ENCODE measurements around the gene NAGLU. TPM values are rescaled to one million over a fixed set of nuclear protein-coding genes. Genes with fewer than 3 reads are reported as not detected.

The NAGLU gene
- total and polyA plus RNA-seq, 11 donors = 8.4 to 22.0 (median 12.5) TPM

- peaks cover 0 to 92% (median 73%) of the 10 kb centered on the region in 9 donors for H3K36me3 ChIP-seq
- ATAC-seq = no peak
Measured at GRCh38 chr17:42590886-42591285, 54.8 kb downstream of the NAGLU start.

GRCh38 chr17:42591411-42591810 is 55.4 kb downstream of the NAGLU start:
- Histone ChIP-seq H3K4me3 (no peak overlapping the region), H3K27ac (peak overlapping the region in 1 of 12 donors; percentile 54), H3K36me3 (peaks cover 0 to 92% (median 73%) of the 10 kb centered on the region in 9 donors), H3K4me1 (peaks cover 0 to 19% (median 3%) of the 10 kb centered on the region in 12 donors), H3K27me3 (no peaks in the 10 kb centered on the region), H3K9me3 (no peaks in the 10 kb centered on the region)
- ATAC-seq = no peak
- TF ChIP-seq POLR2A (IDR thresholded peaks at IDR 0.05) = no peak
- no peak for TF ChIP-seq CTCF (IDR thresholded peaks at IDR 0.05)
- 93 to 95% (median 94%) methylated on average over 9 of the region's 9 CpGs for WGBS, 4 donors
- peak in 1 of 5 donors; percentile 16 for DNase-seq
- intact Hi-C loops (cut with DNase I) = no loop called here

More at GRCh38 chr17:42590886-42591285, 54.8 kb downstream of the NAGLU start:
- H3K4me1 ChIP-seq = peaks cover 0 to 24% (median 5%) of the 10 kb centered on the region in 12 donors
- H3K4me3 ChIP-seq = no peak overlapping the region
- H3K27me3 ChIP-seq = no peaks in the 10 kb centered on the region
- H3K9me3 ChIP-seq = no peaks in the 10 kb centered on the region
- TF ChIP-seq CTCF (IDR thresholded peaks at IDR 0.05) (no peak), POLR2A (IDR thresholded peaks at IDR 0.05) (no peak)
- H3K27ac ChIP-seq = peak overlapping the region in 1 of 12 donors; percentile 54
- intact Hi-C loops (cut with DNase I) = no loop called here
- DNase-seq = no peak
- WGBS, 4 donors = 76 to 96% (median 85%) methylated on average over 2 of the region's 2 CpGs

Small RNA genes within 50 kb of the gene (microRNA-seq; reads per million reads assigned to microRNA genes)
- gene MIR5010 (2.3 to 8.3 (median 5.3) reads per million in 4 donors), gene MIR548AT (0 to 0.32 (median 0.10) reads per million in 4 donors)

Other genes starting within 250 kb of the NAGLU start
- 10 to 100 TPM in 8 of 9 donors, 1 to 10 TPM in 1; 7.5 to 44.0 (median 15.7) TPM for gene STAT5A, start 247.7 kb upstream of the NAGLU start, total RNA-seq
- 1 to 10 TPM; 4.9 to 9.0 TPM for gene STAT5A, start 247.7 kb upstream of the NAGLU start, polyA plus RNA-seq
- gene STAT3, start 147.8 kb upstream of the NAGLU start, total RNA-seq = 100 to 1,000 TPM; 111 to 614 (median 148) TPM
- 100 to 1,000 TPM in 1 of 2 donors, 10 to 100 TPM in 1; 36.0 to 152 TPM for gene STAT3, start 147.8 kb upstream of the NAGLU start, polyA plus RNA-seq
- gene CAVIN1, start 113.0 kb upstream of the NAGLU start, total RNA-seq = 100 to 1,000 TPM; 195 to 318 (median 253) TPM
- gene CAVIN1, start 113.0 kb upstream of the NAGLU start, polyA plus RNA-seq = 100 to 1,000 TPM; 140 to 281 TPM
- gene ATP6V0A1, start 77.4 kb upstream of the NAGLU start, total RNA-seq = 10 to 100 TPM; 30.3 to 65.9 (median 35.9) TPM
- 10 to 100 TPM; 24.3 to 40.6 TPM for gene ATP6V0A1, start 77.4 kb upstream of the NAGLU start, polyA plus RNA-seq
- gene HSD17B1, start 16.7 kb downstream of the NAGLU start, total RNA-seq = 1 to 10 TPM in 3 of 9 donors, under 1 TPM in 5, not detected in 1; 0.32 to 1.7 (median 0.97) TPM
- 1 to 10 TPM; 1.2 to 1.8 TPM for gene HSD17B1, start 16.7 kb downstream of the NAGLU start, polyA plus RNA-seq
- gene COASY, start 25.9 kb downstream of the NAGLU start, total RNA-seq = 10 to 100 TPM; 24.3 to 50.4 (median 33.2) TPM
- gene COASY, start 25.9 kb downstream of the NAGLU start, polyA plus RNA-seq = 10 to 100 TPM; 37.5 to 59.1 TPM
- gene MLX, start 30.9 kb downstream of the NAGLU start, total RNA-seq = 10 to 100 TPM; 48.1 to 76.2 (median 57.9) TPM
- gene MLX, start 30.9 kb downstream of the NAGLU start, polyA plus RNA-seq = 10 to 100 TPM; 53.1 to 71.7 TPM
- gene PSMC3IP, start 41.5 kb downstream of the NAGLU start, total RNA-seq = 1 to 10 TPM in 7 of 9 donors, under 1 TPM in 2; 0.71 to 4.1 (median 2.0) TPM
- 1 to 10 TPM; 2.1 to 2.9 TPM for gene PSMC3IP, start 41.5 kb downstream of the NAGLU start, polyA plus RNA-seq
- 10 to 100 TPM; 21.3 to 39.0 (median 28.3) TPM for gene RETREG3, start 73.1 kb downstream of the NAGLU start, total RNA-seq
- gene RETREG3, start 73.1 kb downstream of the NAGLU start, polyA plus RNA-seq = 10 to 100 TPM; 12.2 to 16.8 TPM
- 10 to 100 TPM; 31.5 to 80.1 (median 49.3) TPM for gene TUBG1, start 73.4 kb downstream of the NAGLU start, total RNA-seq
- 100 to 1,000 TPM in 1 of 2 donors, 10 to 100 TPM in 1; 46.4 to 112 TPM for gene TUBG1, start 73.4 kb downstream of the NAGLU start, polyA plus RNA-seq
- 10 to 100 TPM; 11.0 to 28.2 (median 16.7) TPM for gene TUBG2, start 123.0 kb downstream of the NAGLU start, total RNA-seq
- 10 to 100 TPM in 1 of 2 donors, 1 to 10 TPM in 1; 8.6 to 15.3 TPM for gene TUBG2, start 123.0 kb downstream of the NAGLU start, polyA plus RNA-seq
- 10 to 100 TPM; 17.8 to 25.9 (median 23.6) TPM for gene PLEKHH3, start 140.8 kb downstream of the NAGLU start, total RNA-seq
- gene PLEKHH3, start 140.8 kb downstream of the NAGLU start, polyA plus RNA-seq = 10 to 100 TPM; 19.5 to 19.9 TPM
- gene CCR10, start 145.6 kb downstream of the NAGLU start, total RNA-seq = 1 to 10 TPM; 1.2 to 3.1 (median 2.1) TPM
- 1 to 10 TPM; 1.1 to 2.1 TPM for gene CCR10, start 145.6 kb downstream of the NAGLU start, polyA plus RNA-seq
- gene CNTNAP1, start 146.3 kb downstream of the NAGLU start, total RNA-seq = 10 to 100 TPM in 1 of 9 donors, 1 to 10 TPM in 8; 1.3 to 17.9 (median 3.1) TPM
- 1 to 10 TPM; 2.2 to 4.3 TPM for gene CNTNAP1, start 146.3 kb downstream of the NAGLU start, polyA plus RNA-seq
- gene EZH1, start 208.8 kb downstream of the NAGLU start, total RNA-seq = 10 to 100 TPM; 29.7 to 50.2 (median 41.5) TPM
- 10 to 100 TPM; 18.8 to 23.8 TPM for gene EZH1, start 208.8 kb downstream of the NAGLU start, polyA plus RNA-seq
- 10 to 100 TPM; 31.2 to 58.3 (median 39.7) TPM for gene RAMP2, start 225.0 kb downstream of the NAGLU start, total RNA-seq
- gene RAMP2, start 225.0 kb downstream of the NAGLU start, polyA plus RNA-seq = 10 to 100 TPM; 33.1 to 82.0 TPM
- 10 to 100 TPM; 32.7 to 50.4 (median 37.9) TPM for gene VPS25, start 237.2 kb downstream of the NAGLU start, total RNA-seq
- gene VPS25, start 237.2 kb downstream of the NAGLU start, polyA plus RNA-seq = 10 to 100 TPM; 33.1 to 88.4 TPM
- gene WNK4, start 244.4 kb downstream of the NAGLU start, total RNA-seq = 1 to 10 TPM in 1 of 9 donors, not detected in 8; 1.2 TPM
- not detected for gene WNK4, start 244.4 kb downstream of the NAGLU start, polyA plus RNA-seq

Measured in heart left ventricle (tissue), 16 donors.